ENCODE results near the gene ITGAE. TPM values are rescaled to one million over a fixed set of nuclear protein-coding genes. Genes with fewer than 3 reads are reported as not detected.
A peak's percentile ranks its signal among the peaks of the same experiment; 100 is the strongest.

Gene ITGAE
- total RNA-seq, 2 donors from 2014 or later, result 62.1 to 86.3 TPM

DNA sequence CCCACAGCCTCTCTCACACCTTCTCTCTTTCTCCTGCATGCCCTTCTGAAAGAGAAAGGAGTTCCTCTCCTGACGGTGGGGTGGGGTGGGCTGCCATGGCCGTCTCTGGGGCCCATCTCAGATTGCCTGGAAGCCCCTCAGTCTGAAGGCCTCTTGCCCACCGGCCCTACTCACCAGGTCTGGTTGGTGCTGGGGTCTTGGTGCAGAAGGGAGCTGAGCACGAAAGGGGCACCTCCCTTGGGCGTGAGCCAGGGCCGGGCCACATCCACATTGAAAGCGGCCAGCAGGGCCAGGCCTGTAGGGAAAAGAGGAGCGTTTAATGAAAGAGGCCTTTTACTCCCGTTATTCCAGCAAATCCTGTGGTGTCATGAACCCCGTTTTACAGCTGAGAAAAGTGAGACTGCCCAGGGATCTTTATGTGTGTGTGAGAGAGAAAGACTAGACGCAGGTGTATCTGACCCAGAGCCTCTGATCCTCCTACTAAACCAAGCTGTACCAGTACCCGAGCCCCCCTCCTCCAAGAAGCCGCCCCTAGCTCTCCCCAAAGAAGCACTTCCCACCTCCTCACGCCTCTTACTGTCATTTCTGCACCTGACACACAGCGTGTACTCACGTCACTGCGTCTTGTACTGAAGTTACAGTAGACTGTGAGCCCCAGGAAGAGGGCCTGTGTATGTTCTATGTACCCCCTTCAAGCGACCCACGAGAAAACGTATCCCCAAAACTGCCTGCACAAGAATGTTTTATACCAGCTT is 23.4 kb downstream of the ITGAE start:
- Mint-ChIP-seq H3K9me3 (no peaks in the 10 kb centered on the region), H3K27ac (no peak overlapping the region), H3K36me3 (ENCODE audit: insufficient read depth in 2 of 2) (no peaks in the 10 kb centered on the region), H3K4me1 (ENCODE audit: low read depth) (no peaks in the 10 kb centered on the region), H3K4me3 (no peak overlapping the region), H3K27me3 (ENCODE audit: low read depth) (no peaks in the 10 kb centered on the region)
- ATAC-seq (replicated peaks in 1 of 2), result no peak
- DNase-seq, result no peak

GRCh38 chr17:3773966-3774365 is 27.0 kb downstream of the ITGAE start:
- H3K9me3 Mint-ChIP-seq, result no peaks in the 10 kb centered on the region
- no peak overlapping the region for H3K27ac Mint-ChIP-seq
- H3K36me3 Mint-ChIP-seq (ENCODE audit: insufficient read depth in 2 of 2), result no peaks in the 10 kb centered on the region
- H3K4me3 Mint-ChIP-seq, result no peak overlapping the region
- ATAC-seq (replicated peaks in 1 of 2) (no peak), DNase-seq (no peak)
- H3K4me1 Mint-ChIP-seq (ENCODE audit: low read depth), result peaks cover 29% of the 10 kb centered on the region
- peaks cover under 1% of the 10 kb centered on the region for H3K27me3 Mint-ChIP-seq (ENCODE audit: low read depth)

- no peak for ATAC-seq (replicated peaks in 1 of 2)
- no peak overlapping the region for H3K4me3 Mint-ChIP-seq
- H3K27me3 Mint-ChIP-seq (ENCODE audit: low read depth), result peaks cover 5% of the 10 kb centered on the region
- H3K4me1 Mint-ChIP-seq (ENCODE audit: low read depth), result peaks cover 34% of the 10 kb centered on the region
- no peak for DNase-seq
- H3K27ac Mint-ChIP-seq, result no peak overlapping the region
- H3K9me3 Mint-ChIP-seq, result no peaks in the 10 kb centered on the region
- peaks cover 2% of the 10 kb centered on the region in 2 donors for H3K36me3 Mint-ChIP-seq (ENCODE audit: insufficient read depth in 2 of 2)
These were observed 27.5 kb downstream of the ITGAE start for GRCh38 chr17:3773511-3773910.

DNA sequence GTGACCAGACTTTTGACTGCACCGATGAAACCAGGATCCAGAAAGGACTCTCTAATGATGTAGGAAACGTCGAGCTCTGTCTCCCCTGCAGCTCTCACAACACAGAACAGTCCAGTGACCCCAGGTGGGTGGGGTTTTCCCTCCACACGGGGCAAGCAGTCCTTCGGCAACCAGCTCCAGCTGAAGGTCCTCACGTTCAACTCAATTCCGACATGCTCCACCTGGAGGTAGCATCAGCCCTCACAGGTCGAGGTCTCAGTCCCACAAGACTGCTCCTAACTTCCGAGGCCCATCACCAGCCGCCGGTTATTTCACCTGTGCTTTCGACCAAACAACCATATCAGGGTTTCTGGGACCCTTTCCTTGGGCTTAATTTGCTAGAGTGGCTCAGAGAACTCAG is 28.2 kb downstream of the ITGAE start:
- H3K4me3 Mint-ChIP-seq, result no peak overlapping the region
- peaks cover 41% of the 10 kb centered on the region for H3K4me1 Mint-ChIP-seq (ENCODE audit: low read depth)
- H3K27me3 Mint-ChIP-seq (ENCODE audit: low read depth), result peaks cover 9% of the 10 kb centered on the region
- H3K36me3 Mint-ChIP-seq (ENCODE audit: insufficient read depth in 2 of 2), result peaks cover 3 to 4% of the 10 kb centered on the region in 2 donors
- DNase-seq (no peak), ATAC-seq (replicated peaks in 1 of 2) (no peak)
- H3K9me3 Mint-ChIP-seq, result no peaks in the 10 kb centered on the region
- H3K27ac Mint-ChIP-seq, result no peak overlapping the region

DNA sequence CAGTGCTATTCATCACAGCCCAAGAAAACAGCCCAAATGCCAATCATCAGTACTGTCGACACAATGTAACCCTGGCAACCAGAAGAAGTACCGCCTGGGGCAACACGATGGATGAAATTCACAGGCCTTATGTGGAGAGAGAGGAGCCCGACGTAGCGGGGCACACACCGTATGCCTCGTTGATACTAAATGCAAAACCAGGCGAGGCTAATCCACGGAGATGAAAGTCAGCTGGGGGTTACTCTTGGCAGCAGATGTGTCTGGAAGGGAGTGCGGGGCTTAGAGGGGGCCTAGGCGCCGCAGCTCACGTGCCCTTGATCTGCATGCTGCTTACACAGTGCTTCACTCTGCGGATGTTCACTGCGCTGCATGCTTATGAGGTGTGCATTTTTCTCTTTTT is 29.8 kb downstream of the ITGAE start:
- peak overlapping the region; percentile 10 to 20 for H3K4me3 Mint-ChIP-seq
- H3K4me1 Mint-ChIP-seq (ENCODE audit: low read depth), result peaks cover 55% of the 10 kb centered on the region
- peaks cover 2 to 5% of the 10 kb centered on the region in 2 donors for H3K9me3 Mint-ChIP-seq
- H3K36me3 Mint-ChIP-seq (ENCODE audit: insufficient read depth in 2 of 2), result peaks cover 8% of the 10 kb centered on the region in 2 donors
- ATAC-seq (replicated peaks in 1 of 2) (peak; percentile 48 to 66), DNase-seq (no peak)
- peaks cover 14% of the 10 kb centered on the region for H3K27me3 Mint-ChIP-seq (ENCODE audit: low read depth)
- H3K27ac Mint-ChIP-seq, result no peak overlapping the region

DNA sequence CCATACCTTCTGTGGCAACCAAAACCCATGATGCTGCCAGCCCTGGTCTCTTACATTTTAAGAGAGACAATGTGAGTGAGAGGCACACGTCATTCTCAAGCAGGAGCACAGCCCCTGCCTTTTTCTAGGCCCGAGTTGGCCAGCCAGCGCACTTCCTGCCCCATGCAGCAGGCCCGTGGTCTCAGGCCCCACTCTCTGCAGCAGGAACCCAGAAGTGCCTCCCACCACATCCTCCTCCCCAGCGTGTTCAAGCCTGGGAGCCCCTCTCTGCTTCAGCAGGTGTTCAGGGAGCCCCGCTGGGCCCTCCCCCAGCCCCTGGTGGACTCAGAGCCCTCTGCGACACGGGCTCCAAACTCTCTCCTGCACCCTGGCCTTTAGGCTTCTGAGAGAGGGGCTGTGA is 30.5 kb downstream of the ITGAE start:
- ATAC-seq (replicated peaks in 1 of 2), result peak; percentile 37 to 49
- H3K27ac Mint-ChIP-seq, result no peak overlapping the region

GRCh38 chr17:3768769-3769168 is 32.2 kb downstream of the ITGAE start:
- Mint-ChIP-seq H3K4me3 (no peak overlapping the region), H3K9me3 (peaks cover 2 to 5% of the 10 kb centered on the region in 2 donors), H3K36me3 (ENCODE audit: insufficient read depth in 2 of 2) (peaks cover 8 to 9% of the 10 kb centered on the region in 2 donors), H3K4me1 (ENCODE audit: low read depth) (peaks cover 79% of the 10 kb centered on the region), H3K27ac (no peak overlapping the region), H3K27me3 (ENCODE audit: low read depth) (peaks cover 14% of the 10 kb centered on the region)
- no peak for ATAC-seq (replicated peaks in 1 of 2)
- DNase-seq, result no peak

More for the DNA sequence above, 30.5 kb downstream of the ITGAE start:
- DNase-seq, result peak; percentile 45 to 47
- peaks cover 2 to 5% of the 10 kb centered on the region in 2 donors for H3K9me3 Mint-ChIP-seq
- peaks cover 8 to 9% of the 10 kb centered on the region in 2 donors for H3K36me3 Mint-ChIP-seq (ENCODE audit: insufficient read depth in 2 of 2)
- peaks cover 14% of the 10 kb centered on the region for H3K27me3 Mint-ChIP-seq (ENCODE audit: low read depth)
- peaks cover 62% of the 10 kb centered on the region for H3K4me1 Mint-ChIP-seq (ENCODE audit: low read depth)
- H3K4me3 Mint-ChIP-seq, result peak overlapping the region in 1 of 2 donors; percentile 21

DNA sequence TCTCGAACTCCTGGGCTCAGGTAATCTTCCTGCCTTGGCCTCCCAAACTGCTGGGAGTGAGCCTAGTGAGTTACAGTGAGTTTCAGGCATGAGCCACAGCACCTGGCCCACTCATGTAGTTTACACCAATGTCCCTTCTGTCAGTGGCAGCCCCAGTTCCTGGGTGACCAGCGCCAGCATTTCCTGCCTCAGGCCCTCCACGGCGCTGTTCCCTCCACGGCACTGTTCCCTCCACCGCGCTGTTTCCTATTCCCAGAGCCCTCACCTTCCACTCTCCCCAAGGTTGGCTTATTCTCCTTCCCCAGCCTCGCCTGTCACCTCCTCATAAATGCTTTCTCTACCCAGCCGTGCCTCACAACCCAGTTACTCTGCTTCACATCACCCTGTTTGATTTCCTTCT is 32.6 kb downstream of the ITGAE start:
- ATAC-seq (replicated peaks in 1 of 2) (no peak), DNase-seq (no peak)
- Mint-ChIP-seq H3K4me3 (no peak overlapping the region), H3K4me1 (ENCODE audit: low read depth) (peaks cover 83% of the 10 kb centered on the region), H3K36me3 (ENCODE audit: insufficient read depth in 2 of 2) (peaks cover 8 to 9% of the 10 kb centered on the region in 2 donors), H3K27ac (no peak overlapping the region), H3K9me3 (peaks cover 2 to 5% of the 10 kb centered on the region in 2 donors), H3K27me3 (ENCODE audit: low read depth) (peaks cover 14% of the 10 kb centered on the region)

GRCh38 chr17:3766779-3767178 is 34.2 kb downstream of the ITGAE start:
- ATAC-seq (replicated peaks in 1 of 2) (no peak), DNase-seq (peak in 1 of 2 donors; percentile 43)
- peaks cover 14% of the 10 kb centered on the region for H3K27me3 Mint-ChIP-seq (ENCODE audit: low read depth)
- H3K4me1 Mint-ChIP-seq (ENCODE audit: low read depth), result peaks cover 89% of the 10 kb centered on the region
- peaks cover 2 to 5% of the 10 kb centered on the region in 2 donors for H3K9me3 Mint-ChIP-seq
- H3K27ac Mint-ChIP-seq, result peak overlapping the region; percentile 5
- peaks cover 8 to 9% of the 10 kb centered on the region in 2 donors for H3K36me3 Mint-ChIP-seq (ENCODE audit: insufficient read depth in 2 of 2)
- H3K4me3 Mint-ChIP-seq, result peak overlapping the region in 1 of 2 donors; percentile 18

DNA sequence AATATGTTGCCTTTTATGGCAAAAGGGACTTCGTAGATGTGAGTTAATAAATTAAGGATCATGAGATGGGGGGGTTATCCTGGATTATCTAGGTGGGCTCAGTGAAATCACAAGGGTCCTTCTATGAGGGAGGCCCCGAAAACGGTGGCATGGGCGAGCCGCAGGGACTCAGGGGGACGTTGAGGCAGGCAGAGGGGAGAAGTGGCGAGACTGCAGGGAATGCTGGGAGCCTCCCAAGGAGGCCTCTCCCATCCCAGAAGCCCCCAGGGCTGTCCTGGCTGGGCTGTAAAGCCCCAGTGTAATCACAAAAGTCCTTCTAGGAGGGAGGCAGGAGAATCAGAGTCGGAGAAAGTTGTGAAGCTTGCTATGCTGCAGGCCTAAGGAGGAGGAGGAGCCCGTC is 35.0 kb downstream of the ITGAE start:
- Mint-ChIP-seq H3K27ac (peak overlapping the region; percentile 44), H3K4me1 (ENCODE audit: low read depth) (peaks cover 85% of the 10 kb centered on the region), H3K27me3 (ENCODE audit: low read depth) (peaks cover 22% of the 10 kb centered on the region), H3K9me3 (peaks cover 2 to 7% of the 10 kb centered on the region in 2 donors), H3K4me3 (peak overlapping the region; percentile 35 to 43), H3K36me3 (ENCODE audit: insufficient read depth in 2 of 2) (peaks cover 10 to 12% of the 10 kb centered on the region in 2 donors)
- ATAC-seq (replicated peaks in 1 of 2) (no peak), DNase-seq (no peak)

DNA sequence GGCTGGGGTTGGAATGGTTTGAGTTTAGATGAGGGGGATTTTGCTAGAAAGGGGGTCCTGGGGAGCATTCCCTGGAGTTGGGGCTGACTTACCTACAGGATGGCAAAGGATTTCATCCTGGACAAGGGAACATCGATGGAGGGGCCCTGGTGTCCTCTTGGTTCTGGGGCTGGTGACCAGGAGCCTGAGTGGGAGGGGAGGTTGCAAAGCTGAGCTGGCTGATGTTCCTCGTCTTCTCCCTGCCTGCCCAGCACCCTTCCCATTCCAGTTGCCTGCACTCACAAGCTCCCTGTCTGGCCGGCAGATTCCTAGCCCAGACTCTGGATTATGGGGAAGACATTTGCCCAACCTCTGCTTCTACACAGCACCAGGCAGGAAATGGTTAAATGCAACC is 37.2 kb downstream of the ITGAE start:
- DNase-seq (peak in 1 of 2 donors; percentile 34), ATAC-seq (replicated peaks in 1 of 2) (no peak)
- Mint-ChIP-seq H3K36me3 (ENCODE audit: insufficient read depth in 2 of 2) (peaks cover 20% of the 10 kb centered on the region in 2 donors), H3K9me3 (peaks cover 9 to 14% of the 10 kb centered on the region in 2 donors), H3K4me3 (peak overlapping the region; percentile 52 to 73), H3K27me3 (ENCODE audit: low read depth) (peaks cover 30% of the 10 kb centered on the region), H3K27ac (peak overlapping the region; percentile 72), H3K4me1 (ENCODE audit: low read depth) (peaks cover 65% of the 10 kb centered on the region)

DNA sequence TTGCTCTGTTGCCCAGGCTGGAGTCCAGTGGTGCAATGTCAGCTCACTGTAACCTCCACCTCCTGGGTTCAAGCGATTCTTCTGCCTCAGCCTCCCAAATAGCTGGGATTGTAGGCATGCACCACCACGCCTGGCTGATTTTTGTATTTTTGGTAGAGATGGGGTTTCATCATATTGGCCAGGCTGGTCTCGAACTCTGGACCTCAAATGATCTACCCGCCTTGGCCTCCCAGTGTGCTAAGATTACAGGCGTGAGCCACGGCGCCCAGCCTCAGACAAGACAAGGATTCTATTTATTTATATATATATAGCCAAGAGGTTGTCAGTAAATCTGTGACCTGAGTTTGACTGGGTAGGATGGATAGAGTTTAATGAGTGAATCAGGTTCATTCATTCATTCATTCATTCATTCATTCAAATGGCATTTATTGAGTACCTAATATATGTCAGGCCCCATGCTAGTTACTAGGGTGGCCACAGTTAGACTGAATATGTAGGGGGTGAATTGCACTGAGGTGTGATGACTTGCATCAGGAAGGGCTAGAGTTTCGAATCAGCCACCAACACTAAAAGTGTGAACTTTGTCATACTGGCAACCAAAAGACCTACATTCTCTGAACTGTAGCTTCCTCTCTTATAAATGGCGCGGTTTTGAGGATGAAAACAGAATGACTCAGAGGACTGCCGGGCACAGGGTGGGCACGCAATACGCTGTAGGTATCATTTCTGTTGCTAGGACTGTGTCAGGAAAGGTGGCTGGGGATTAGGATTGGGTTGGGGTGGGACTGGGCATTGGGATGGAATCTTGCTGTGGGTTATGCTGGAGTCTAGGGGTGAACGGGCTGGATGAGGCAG is 37.8 kb downstream of the ITGAE start:
- H3K27me3 Mint-ChIP-seq (ENCODE audit: low read depth), result peaks cover 24% of the 10 kb centered on the region
- H3K36me3 Mint-ChIP-seq (ENCODE audit: insufficient read depth in 2 of 2), result peaks cover 16 to 17% of the 10 kb centered on the region in 2 donors
- H3K4me3 Mint-ChIP-seq, result peak overlapping the region; percentile 52 to 73
- peaks cover 9 to 14% of the 10 kb centered on the region in 2 donors for H3K9me3 Mint-ChIP-seq
- peak; percentile 77 for DNase-seq
- peaks cover 59% of the 10 kb centered on the region for H3K4me1 Mint-ChIP-seq (ENCODE audit: low read depth)
- peak; percentile 70 to 80 for ATAC-seq (replicated peaks in 1 of 2)
- peak overlapping the region; percentile 72 for H3K27ac Mint-ChIP-seq

DNA sequence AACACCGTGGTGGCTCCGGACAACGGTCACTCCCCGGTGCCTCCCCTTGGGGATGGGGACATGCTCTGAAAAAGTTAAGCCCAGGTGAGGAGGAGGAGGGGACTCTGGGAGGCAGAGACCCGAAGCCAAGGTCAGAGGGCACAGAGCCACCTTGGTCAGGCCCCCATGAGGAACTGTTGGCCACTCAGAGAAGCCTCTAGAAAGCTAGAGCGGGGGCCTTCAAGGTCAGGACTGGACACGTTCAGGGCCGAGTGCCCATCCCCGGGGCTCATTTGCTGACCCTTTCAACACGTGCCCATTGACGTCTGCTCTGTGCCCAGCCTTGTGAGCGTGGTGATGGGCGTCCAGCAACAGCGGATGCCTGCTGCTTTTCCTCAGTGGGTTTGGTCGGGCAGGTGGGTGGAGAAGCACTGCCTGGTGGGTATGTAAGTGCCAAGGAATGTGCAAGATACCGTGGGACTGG is 39.0 kb downstream of the ITGAE start:
- peaks cover 12 to 14% of the 10 kb centered on the region in 2 donors for H3K36me3 Mint-ChIP-seq (ENCODE audit: insufficient read depth in 2 of 2)
- H3K4me1 Mint-ChIP-seq (ENCODE audit: low read depth), result peaks cover 49% of the 10 kb centered on the region
- peaks cover 7 to 11% of the 10 kb centered on the region in 2 donors for H3K9me3 Mint-ChIP-seq
- DNase-seq (no peak), ATAC-seq (replicated peaks in 1 of 2) (no peak)
- no peak overlapping the region for H3K4me3 Mint-ChIP-seq
- H3K27me3 Mint-ChIP-seq (ENCODE audit: low read depth), result peaks cover 18% of the 10 kb centered on the region
- H3K27ac Mint-ChIP-seq, result no peak overlapping the region
